Non-pigmented ciliary epithelial cell (primary cell): ENCODE results near the gene SNRPN.
A peak's percentile ranks its signal among the peaks of the same experiment; 100 is the strongest.
"Not testable (repeated sequence)": the region's sequence is repeated elsewhere in the genome, so short reads cannot be mapped to it uniquely, and the experiment has no call there.

ENCODE experiments used
- DNase-seq: peaks from one replicate; pipeline ENCODE4 v3.0.0-alpha.2; 2010; ENCODE audit warnings: low read depth

Gene SNRPN

GRCh38 chr15:24954783-24955530 is at the start of gene SNRPN, which contains the start of gene SNURF:
TSS of gene SNRPN (plus strand) at chr15:24954987. CDS start at chr15:24974454, 19,467 bp downstream.
TSS of gene SNURF (plus strand) at chr15:24954987. CDS start at chr15:24955049, 62 bp downstream.
- DNase-seq = peak; percentile 18

- DNase-seq = no peak
These were observed 38.3 kb upstream of the SNRPN start for GRCh38 chr15:24916305-24917009.

GRCh38 chr15:24917431-24917830 is 37.4 kb upstream of the SNRPN start:
- no peak for DNase-seq

GRCh38 chr15:24919446-24919845 is 35.3 kb upstream of the SNRPN start:
- no peak for DNase-seq

- DNase-seq = not testable (repeated sequence)
These were observed 32.0 kb upstream of the SNRPN start for GRCh38 chr15:24922781-24923180.

- no peak for DNase-seq
These were observed 30.6 kb upstream of the SNRPN start for GRCh38 chr15:24924153-24924552.

GRCh38 chr15:24924621-24925020 is 30.2 kb upstream of the SNRPN start:
- no peak for DNase-seq

- DNase-seq = not testable (repeated sequence)
These were observed 22.7 kb upstream of the SNRPN start for GRCh38 chr15:24931874-24932732.

GRCh38 chr15:24933716-24934115 is 21.1 kb upstream of the SNRPN start:
- no peak for DNase-seq

GRCh38 chr15:24938224-24938623 is 16.6 kb upstream of the SNRPN start:
- DNase-seq = not testable (repeated sequence)

GRCh38 chr15:24940236-24940635 is 14.6 kb upstream of the SNRPN start:
- DNase-seq = no peak

- no peak for DNase-seq
These were observed 11.4 kb upstream of the SNRPN start for GRCh38 chr15:24943361-24943760.

- no peak for DNase-seq
These were observed 9.8 kb upstream of the SNRPN start for GRCh38 chr15:24944954-24945353.

- no peak for DNase-seq
These were observed 9.1 kb upstream of the SNRPN start for GRCh38 chr15:24945711-24946110.

GRCh38 chr15:24948495-24948894 is 6.3 kb upstream of the SNRPN start:
- no peak for DNase-seq

GRCh38 chr15:24955531-24955921 is 739 bp downstream of the SNRPN start:
- no peak for DNase-seq

GRCh38 chr15:24956111-24956838 is 1.5 kb downstream of the SNRPN start:
- DNase-seq = no peak

- no peak for DNase-seq
These were observed 2.9 kb downstream of the SNRPN start for GRCh38 chr15:24957691-24958090.

- DNase-seq = no peak
These were observed 7.2 kb downstream of the SNRPN start for GRCh38 chr15:24961967-24962366.

- no peak for DNase-seq
These were observed 8.1 kb downstream of the SNRPN start for GRCh38 chr15:24962880-24963279.

- DNase-seq = no peak
These were observed 11.7 kb downstream of the SNRPN start for GRCh38 chr15:24966364-24967103.
